HG03135 (cell line): ENCODE measurements around the gene ARHGAP31.
"Not testable (repeated sequence)": the region's sequence is repeated elsewhere in the genome, so short reads cannot be mapped to it uniquely, and the experiment has no call there.

Experiments
- ATAC-seq: cut with Tn5 transposase; IDR thresholded peaks from one replicate; pipeline ENCODE4 v1.9.1; 2021; ENCODE audit warnings: mild to moderate bottlenecking, moderate library complexity; ENCODE audit not compliant: unreplicated experiment

ARHGAP31 gene

DNA sequence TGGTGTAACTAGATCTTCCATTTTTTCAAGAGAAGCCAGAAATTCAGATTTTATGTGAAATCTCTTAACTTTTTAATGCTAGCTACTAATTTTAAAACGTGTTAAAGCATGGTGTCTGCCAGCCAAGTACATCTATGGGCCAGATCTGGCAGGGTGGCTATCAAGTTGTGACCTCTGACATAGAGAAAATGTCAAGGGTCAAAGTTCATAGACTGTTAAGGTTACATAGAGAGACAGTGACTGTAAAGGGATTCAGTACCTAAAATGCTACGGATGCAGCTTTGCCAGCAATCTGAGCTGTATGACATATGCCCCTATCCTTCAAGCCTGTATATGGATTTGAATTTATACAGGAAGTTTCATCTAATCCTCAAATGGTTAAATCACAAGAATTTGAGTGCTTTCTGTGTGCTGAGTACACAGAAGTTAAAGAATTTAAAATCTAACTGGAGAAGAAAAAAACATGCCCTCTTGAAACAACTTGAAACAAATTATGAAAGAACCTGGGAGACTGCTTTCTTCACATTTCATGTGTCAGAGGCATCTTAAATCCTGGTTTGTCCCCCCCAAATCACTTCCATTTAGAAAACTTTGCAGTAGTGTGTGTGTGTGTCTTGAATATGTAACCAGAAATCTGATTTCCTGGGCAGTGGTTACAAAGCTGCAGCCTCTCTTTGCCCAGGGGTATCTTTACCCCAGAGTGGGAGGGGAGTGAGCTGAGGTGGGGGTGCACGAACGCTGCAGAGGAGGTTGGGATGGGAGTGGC lies 895 bp upstream of the ARHGAP31 start:
- ATAC-seq = no peak

DNA sequence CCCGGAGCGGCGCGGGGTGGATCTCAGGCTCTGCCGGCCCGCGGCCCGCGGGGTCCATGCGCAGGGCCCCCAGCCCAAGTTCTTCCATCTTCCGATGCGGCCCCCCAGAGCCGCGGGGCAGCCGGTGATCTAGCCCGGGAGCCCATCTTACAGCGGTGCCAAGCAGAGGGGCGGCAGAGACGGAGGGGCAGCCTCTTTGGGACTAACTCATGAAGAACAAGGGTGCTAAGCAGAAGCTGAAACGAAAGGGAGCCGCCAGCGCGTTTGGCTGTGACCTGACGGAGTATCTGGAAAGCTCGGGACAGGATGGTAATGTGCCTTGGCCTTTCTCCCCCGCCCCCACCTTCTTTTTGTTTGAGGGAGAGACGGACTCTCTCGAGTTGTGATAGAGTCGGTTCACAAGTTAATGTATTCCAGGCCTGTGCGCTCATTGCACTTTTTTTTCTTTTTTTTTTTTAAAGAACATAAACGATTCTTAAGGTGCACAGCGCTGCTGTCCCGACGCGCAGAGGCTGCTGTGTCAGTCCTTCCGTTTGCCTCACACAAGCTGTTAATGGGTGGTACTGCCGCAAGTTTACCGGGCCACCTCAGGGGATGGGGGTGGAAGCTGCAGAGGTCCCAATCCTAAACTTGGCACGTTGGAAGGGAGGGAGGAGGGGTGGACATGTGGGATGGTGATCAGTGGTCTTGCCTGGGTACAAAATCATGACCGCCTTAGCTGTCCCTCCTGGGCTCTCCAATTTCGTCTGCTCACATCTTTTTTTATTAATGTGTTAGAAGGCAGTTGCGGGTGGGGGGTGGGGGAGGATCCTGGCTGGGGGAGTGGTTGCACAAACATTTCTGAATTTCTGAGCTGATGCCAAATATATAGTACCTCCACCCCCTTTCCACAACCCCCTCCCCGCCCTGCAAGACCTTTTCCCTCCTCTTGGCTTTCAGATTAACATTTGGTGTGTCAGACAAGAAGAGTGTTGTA lies 801 bp downstream of the ARHGAP31 start:
- peak; percentile 41 for ATAC-seq

- ATAC-seq = no peak
Observed at GRCh38 chr3:119295816-119296726, 1.9 kb downstream of the ARHGAP31 start.

DNA sequence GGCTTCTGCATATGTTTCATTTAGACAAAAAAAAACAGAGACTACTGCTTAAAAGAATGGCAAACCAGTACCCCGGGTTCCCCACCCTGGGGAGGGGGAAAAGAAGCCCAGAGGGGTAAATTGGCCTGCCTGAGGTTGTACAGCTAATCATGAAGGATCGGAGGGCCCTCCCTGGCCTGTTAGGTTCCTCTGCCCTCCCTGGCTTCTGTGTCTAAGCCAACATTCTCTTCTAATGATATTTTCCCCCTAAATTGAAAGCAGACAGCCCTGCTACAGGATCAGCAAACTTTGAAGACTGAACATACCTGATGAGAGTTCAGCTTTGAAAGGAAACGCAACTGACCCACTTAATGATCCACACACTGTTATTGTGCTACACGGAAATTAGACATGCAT lies 2.5 kb downstream of the ARHGAP31 start:
- ATAC-seq = no peak

- no peak for ATAC-seq
Observed at GRCh38 chr3:119297169-119297568, 3.0 kb downstream of the ARHGAP31 start.

DNA sequence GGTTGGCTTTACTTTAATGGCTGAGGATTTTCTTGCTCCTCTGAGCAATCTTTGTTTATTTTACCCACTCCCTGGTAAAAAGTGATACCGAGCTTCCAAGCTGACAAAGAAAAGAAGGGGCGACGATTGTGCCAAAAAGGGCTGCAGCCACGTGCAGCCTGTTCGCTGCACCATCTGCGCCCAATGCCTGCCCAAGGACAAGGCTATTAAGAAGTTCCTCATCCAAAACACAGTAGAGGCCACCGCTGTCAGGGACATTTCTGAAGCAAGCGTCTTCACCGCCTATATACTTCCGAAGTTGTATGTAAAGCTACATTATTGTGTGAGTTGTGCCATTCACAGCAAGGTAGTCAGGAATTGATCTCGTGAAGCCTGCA lies 4.4 kb downstream of the ARHGAP31 start:
- ATAC-seq = no peak

GRCh38 chr3:119300991-119301391 lies 6.8 kb downstream of the ARHGAP31 start:
- ATAC-seq = no peak

DNA sequence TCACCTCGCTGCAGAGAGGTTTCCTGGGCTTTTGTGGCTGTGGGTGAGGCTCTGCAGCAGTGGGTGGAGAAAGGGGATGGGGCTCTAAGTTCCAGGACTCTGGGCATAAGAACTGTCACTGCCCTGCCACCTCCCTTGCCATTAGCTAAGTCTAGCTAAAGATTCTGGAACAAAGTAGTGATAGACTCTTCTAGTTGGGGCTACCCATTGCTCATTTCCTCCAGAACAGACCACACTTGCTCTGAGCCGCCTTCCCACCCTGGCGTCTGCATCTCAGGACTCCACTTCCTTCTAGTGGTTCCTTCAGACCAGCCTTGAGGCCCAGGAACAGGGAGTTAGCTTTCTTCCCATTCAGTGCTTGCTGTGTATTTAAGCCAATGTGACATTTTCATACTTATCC lies 7.5 kb downstream of the ARHGAP31 start:
- ATAC-seq = no peak

DNA sequence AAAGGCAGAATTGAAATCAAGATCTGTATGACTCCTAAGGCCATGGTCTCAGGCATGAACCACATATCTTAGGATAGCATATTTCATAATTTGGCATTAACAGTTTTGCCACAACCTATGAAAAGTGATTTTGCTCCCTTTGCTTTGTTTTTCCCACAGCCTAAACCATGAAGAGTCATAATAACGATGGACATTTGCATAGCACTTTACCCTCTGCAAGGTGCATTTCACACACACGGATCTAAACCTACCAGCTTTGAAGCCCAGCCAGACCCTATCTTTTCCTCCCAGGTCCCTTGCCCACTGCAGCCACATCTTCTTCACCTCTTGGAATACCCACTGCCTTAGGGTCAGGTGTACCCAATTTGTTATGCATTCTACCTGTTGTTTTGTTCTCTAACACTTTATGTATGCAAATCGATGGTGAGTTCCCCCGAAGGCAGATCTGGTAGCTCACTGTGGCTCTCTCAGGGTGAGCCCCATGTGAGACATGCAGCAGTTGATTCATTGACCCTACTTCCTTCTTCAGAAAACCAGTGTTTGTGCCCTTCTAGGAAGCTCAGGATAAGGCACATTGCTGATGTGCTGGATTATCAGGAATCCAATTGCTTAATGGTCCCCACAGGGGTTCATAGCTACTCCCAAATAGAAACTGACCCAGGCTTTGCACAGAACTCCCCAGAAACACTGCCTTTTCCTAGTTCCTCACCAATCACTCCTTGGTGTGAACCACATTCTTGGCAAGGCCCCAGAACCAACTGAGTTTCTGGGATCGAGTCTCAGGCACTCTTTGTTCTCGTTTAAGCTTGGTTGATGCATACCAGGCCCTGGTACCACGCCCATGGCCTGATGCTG lies 8.7 kb downstream of the ARHGAP31 start:
- ATAC-seq = peak; percentile 77

DNA sequence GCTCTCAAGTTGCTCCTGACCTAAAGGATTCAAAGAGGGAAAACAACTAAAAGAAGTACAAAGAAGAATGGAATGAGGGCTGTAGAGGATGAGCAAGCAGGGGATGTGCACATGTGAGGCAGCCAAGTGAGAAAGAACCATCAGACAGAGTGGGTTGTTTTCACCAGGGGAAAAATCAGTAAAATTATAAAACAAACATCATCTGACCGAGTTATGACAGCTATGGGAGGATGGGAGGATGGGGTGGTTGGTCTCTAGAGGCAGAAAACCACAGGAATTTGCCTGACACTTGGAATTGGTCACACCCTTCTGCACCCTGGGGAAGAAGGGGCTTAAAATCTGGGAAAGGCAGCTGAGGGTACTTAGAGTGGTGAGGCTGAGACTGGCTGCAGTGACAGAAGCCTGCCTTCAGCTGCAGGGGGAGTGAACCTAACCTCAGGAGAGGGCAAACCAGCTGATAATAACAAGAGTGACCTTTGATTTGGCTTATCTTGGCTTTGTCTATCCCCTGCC lies 10.1 kb downstream of the ARHGAP31 start:
- ATAC-seq = no peak

DNA sequence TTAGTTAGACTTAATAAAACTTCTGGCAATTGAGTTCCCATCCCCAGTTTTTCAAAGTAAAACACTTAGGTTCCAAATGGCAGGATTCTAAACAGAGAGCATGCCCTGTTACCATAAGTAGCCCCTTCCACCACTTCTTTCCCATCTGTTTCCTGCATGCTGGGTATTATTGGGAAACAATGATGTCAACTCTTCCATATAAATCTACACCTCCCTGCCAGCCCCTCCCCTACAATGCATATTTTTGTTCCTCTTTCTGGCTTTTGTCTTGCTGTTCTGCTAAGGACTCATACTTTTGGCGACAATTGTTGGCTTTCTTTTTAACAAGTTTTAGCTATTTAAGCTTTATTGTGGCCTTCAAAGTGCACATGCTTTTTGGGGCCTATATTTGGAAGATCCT lies 11.1 kb downstream of the ARHGAP31 start:
- no peak for ATAC-seq

GRCh38 chr3:119306378-119306777 lies 12.2 kb downstream of the ARHGAP31 start:
- not testable (repeated sequence) for ATAC-seq

- no peak for ATAC-seq
Observed at GRCh38 chr3:119308355-119308754, 14.2 kb downstream of the ARHGAP31 start.

DNA sequence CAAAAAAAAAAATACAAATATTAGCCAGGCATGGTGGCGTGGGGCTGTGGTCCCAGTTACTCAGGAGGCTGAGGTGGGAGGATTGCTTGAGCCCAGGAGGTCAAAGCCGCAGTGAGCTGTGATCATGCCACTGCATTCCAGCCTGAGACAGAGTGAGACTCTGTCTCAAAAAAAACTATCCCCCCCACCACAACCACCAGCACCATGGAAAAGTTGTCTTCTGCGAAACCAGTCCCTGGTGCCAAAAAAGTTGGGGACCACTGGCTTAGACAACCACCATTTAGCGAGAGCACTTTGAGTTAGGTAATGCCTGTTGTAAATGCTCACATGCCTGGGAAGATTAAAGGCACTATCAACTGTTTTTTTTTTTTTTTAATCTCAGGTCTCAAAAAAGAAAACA lies 15.4 kb downstream of the ARHGAP31 start:
- no peak for ATAC-seq

- ATAC-seq = no peak
Observed at GRCh38 chr3:119310071-119310470, 15.9 kb downstream of the ARHGAP31 start.

DNA sequence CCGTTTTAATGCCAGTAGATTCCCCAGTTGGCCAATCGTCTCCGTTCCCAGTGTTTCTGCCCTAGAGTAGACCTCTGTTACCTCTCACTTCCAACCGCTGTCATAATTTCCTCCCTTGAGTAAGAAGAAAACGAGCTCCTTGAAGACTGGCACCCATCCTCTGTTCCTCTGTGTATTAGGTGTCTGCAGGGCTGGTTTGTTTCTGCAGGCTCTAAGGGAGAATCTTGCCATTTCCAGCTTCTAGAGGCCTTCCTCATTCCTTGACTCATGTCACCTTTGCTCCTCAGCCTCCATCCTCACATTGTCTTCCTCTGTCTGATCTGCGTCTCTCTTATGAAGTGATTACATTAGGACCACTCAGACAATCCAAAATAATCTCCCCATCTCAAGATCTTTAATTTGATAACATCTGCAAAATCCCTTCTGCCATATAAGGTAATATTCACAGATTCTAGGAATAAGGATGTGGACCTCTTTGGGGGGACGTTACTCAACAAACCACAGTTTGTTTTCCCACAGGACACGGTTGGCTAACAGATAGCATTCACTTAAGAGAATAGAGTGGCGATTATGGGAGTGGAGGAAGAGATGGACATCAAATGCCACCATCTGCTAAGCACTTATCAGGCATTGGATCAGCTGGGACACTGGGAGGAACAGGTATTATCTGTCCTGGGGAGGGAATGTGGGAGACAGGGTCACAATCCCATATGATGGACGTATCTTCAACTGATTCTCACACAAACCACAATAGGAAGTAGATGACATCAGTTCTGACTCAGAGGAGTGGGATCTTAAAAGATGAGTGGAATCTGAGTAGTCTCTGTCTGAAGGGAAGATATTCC lies 17.1 kb downstream of the ARHGAP31 start:
- no peak for ATAC-seq

GRCh38 chr3:119313461-119313860 lies 19.3 kb downstream of the ARHGAP31 start:
- ATAC-seq = no peak

GRCh38 chr3:119314821-119315220 lies 20.6 kb downstream of the ARHGAP31 start:
- ATAC-seq = no peak
